ENCODE data around the gene THAP4.
A peak's percentile ranks its signal among the peaks of the same experiment; 100 is the strongest.

THAP4 gene

GRCh38 chr2:241637018-241637794, at the start of gene THAP4, which contains the start of gene ATG4B:
Gene THAP4, minus strand, starts transcription at chr2:241637158. Its CDS starts 141 bp downstream, at chr2:241637017.
Gene ATG4B, plus strand, starts transcription at chr2:241637693. Its CDS starts 22 bp downstream, at chr2:241637715.
- ATAC-seq (ENCODE audit: insufficient read depth, low read depth): peak; percentile 71
- H4K20me1 ChIP-seq (ENCODE audit: insufficient read depth, low read length): peaks cover 29% of the 10 kb centered on the region
- H3K4me3 ChIP-seq (ENCODE audit: low read depth in 1 of 2, low read length in 2 of 2): peak within 1 kb of the TSS; percentile 78 to 97
- peaks cover 44% of the 10 kb centered on the region for H3K4me1 ChIP-seq (ENCODE audit: insufficient read depth, low read length)
- H3K9ac ChIP-seq (ENCODE audit: low read depth, low read length): peak within 1 kb of the TSS; percentile 92
- H3K9me3 ChIP-seq (ENCODE audit: insufficient read depth, low read length, severe bottlenecking): peaks cover 13% of the 10 kb centered on the region
- TF ChIP-seq CTCF (IDR thresholded peaks at IDR 0.05; ENCODE audit: borderline replicate concordance, extremely low read depth, low read length, poor library complexity, severe bottlenecking) (no peak), EZH2 (IDR thresholded peaks at IDR 0.05; ENCODE audit: borderline replicate concordance, low read depth, low read length, severe bottlenecking) (no peak)
- H3K79me2 ChIP-seq (ENCODE audit: insufficient read depth, low read length): peaks cover 90% of the 10 kb centered on the region
- peak within 1 kb of the TSS; percentile 81 for H3K4me2 ChIP-seq (ENCODE audit: insufficient read depth, low read length)
- H3K36me3 ChIP-seq (ENCODE audit: insufficient read depth, low read length): peaks cover 45% of the 10 kb centered on the region
- peak; percentile 78 for DNase-seq
- peak within 1 kb of the TSS; percentile 95 for H2AFZ ChIP-seq (ENCODE audit: low read depth, low read length)
- H3K27me3 ChIP-seq (ENCODE audit: insufficient read depth, low read length, poor library complexity): no peaks in the 10 kb centered on the region
- H3K27ac ChIP-seq (ENCODE audit: low read length): peak within 1 kb of the TSS; percentile 100

GRCh38 chr2:241686324-241686649, 49.3 kb upstream of the THAP4 start:
- peak overlapping the region; percentile 98 for H3K9ac ChIP-seq (ENCODE audit: low read depth, low read length)
- peaks cover 46% of the 10 kb centered on the region for H3K4me1 ChIP-seq (ENCODE audit: insufficient read depth, low read length)
- peaks cover 79% of the 10 kb centered on the region for H3K79me2 ChIP-seq (ENCODE audit: insufficient read depth, low read length)
- peak overlapping the region; percentile 70 to 100 for H3K4me3 ChIP-seq (ENCODE audit: low read depth in 1 of 2, low read length in 2 of 2)
- DNase-seq (no peak), ATAC-seq (ENCODE audit: insufficient read depth, low read depth) (peak; percentile 11)
- no peaks in the 10 kb centered on the region for H3K9me3 ChIP-seq (ENCODE audit: insufficient read depth, low read length, severe bottlenecking)
- H3K27me3 ChIP-seq (ENCODE audit: insufficient read depth, low read length, poor library complexity): no peaks in the 10 kb centered on the region
- TF ChIP-seq CTCF (IDR thresholded peaks at IDR 0.05; ENCODE audit: borderline replicate concordance, extremely low read depth, low read length, poor library complexity, severe bottlenecking) (no peak), EZH2 (IDR thresholded peaks at IDR 0.05; ENCODE audit: borderline replicate concordance, low read depth, low read length, severe bottlenecking) (no peak)
- peaks cover 69% of the 10 kb centered on the region for H3K36me3 ChIP-seq (ENCODE audit: insufficient read depth, low read length)
- peak overlapping the region; percentile 78 for H3K4me2 ChIP-seq (ENCODE audit: insufficient read depth, low read length)
- peak overlapping the region; percentile 95 for H2AFZ ChIP-seq (ENCODE audit: low read depth, low read length)
- H3K27ac ChIP-seq (ENCODE audit: low read length): peak overlapping the region; percentile 91
- peaks cover 11% of the 10 kb centered on the region; the same call in 1 of the 2 replicates for H4K20me1 ChIP-seq (ENCODE audit: insufficient read depth, low read length)

GRCh38 chr2:241680827-241681599, 44.1 kb upstream of the THAP4 start:
- ATAC-seq (ENCODE audit: insufficient read depth, low read depth): no peak
- Histone ChIP-seq H3K27me3 (ENCODE audit: insufficient read depth, low read length, poor library complexity) (no peaks in the 10 kb centered on the region), H3K27ac (ENCODE audit: low read length) (no peak overlapping the region), H3K4me2 (ENCODE audit: insufficient read depth, low read length) (no peak overlapping the region), H2AFZ (ENCODE audit: low read depth, low read length) (no peak overlapping the region), H3K79me2 (ENCODE audit: insufficient read depth, low read length) (peaks cover 63% of the 10 kb centered on the region), H3K9ac (ENCODE audit: low read depth, low read length) (no peak overlapping the region), H3K36me3 (ENCODE audit: insufficient read depth, low read length) (peaks cover 94% of the 10 kb centered on the region), H3K4me1 (ENCODE audit: insufficient read depth, low read length) (peaks cover 19% of the 10 kb centered on the region), H4K20me1 (ENCODE audit: insufficient read depth, low read length) (peaks cover 33% of the 10 kb centered on the region), H3K9me3 (ENCODE audit: insufficient read depth, low read length, severe bottlenecking) (no peaks in the 10 kb centered on the region), H3K4me3 (ENCODE audit: low read depth in 1 of 2, low read length in 2 of 2) (no peak overlapping the region)
- DNase-seq: no peak
- TF ChIP-seq EZH2 (IDR thresholded peaks at IDR 0.05; ENCODE audit: borderline replicate concordance, low read depth, low read length, severe bottlenecking) (no peak), CTCF (IDR thresholded peaks at IDR 0.05; ENCODE audit: borderline replicate concordance, extremely low read depth, low read length, poor library complexity, severe bottlenecking) (no peak)

All from DND-41 (cell line).